A549 treated with ZK216348 at 1 μM for 4 hours (cell line): ENCODE results near the gene HARBI1. TPM values are rescaled to one million over a fixed set of nuclear protein-coding genes. Genes with fewer than 3 reads are reported as not detected.

Experiments used
- total RNA-seq: library from RNA; stranded (reverse); fragments of 200-300 nt; extraction: Qiagen RNA extraction; gene quantifications from 5 replicates; pipeline ENCODE4 v1.2.3, GENCODE V29; 2022; ENCODE audit warnings: low read depth

HARBI1 gene
- total RNA-seq, result 5.0 to 5.9 TPM (median 5.5 TPM) in 5 replicates

GRCh38 chr11:46617134-46617971 lies at the start of gene HARBI1, which contains the start of gene ATG13:
Gene HARBI1, minus strand, starts transcription at chr11:46617227. Its CDS starts 990 bp downstream, at chr11:46616237.
Gene ATG13, plus strand, starts transcription at chr11:46617553. Its CDS starts 26,739 bp downstream, at chr11:46644292.

DNA sequence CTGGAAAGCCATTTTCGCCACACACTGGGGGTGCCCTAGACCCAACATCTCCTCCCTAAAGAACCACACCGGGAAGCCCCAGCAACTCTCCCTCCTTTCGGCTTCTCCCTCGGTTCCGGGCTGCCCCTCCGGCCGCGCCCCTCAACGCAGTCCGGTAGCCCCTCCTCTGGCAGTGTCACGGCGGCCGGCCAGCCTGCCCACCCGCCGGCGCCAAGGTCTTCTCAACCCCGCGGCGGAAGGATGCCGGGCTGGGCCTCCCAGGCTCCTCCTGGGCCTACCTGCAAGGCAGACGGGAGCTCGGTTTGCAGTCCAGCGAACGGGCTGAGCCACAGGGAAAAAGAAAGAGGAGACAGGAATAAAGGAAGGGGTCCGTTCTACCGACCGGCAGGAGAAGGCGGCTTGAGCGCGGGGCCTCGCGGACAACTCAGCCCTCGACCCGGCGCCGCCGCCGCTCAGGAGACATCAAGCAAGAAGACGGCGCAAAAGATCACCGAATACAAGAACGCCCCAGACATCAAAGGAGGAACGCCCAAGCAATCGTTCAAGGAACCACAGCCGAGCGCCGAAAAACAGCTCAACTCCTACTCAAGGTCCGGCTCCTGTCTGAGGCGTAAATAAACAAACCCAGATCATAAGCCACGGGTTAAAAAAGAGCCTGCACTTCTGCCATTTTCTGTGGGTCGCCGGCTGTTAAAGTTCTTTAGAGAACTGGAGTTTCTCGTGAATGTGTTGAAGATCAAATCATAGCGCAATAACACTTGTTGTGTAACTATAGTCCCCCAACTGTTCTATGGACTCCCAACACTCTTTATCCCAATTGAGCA lies 23.3 kb downstream of the HARBI1 start, which contains the start of gene AMBRA1:
AMBRA1 (minus strand) TSS at position 474 of the 824 bp plus-strand sequence. CDS start 45,643 bp downstream, outside the sequence.

Other genes with a start within 250 kb of the HARBI1 start
- gene MDK, start 235.6 kb downstream of the HARBI1 start, total RNA-seq, result 14.8 to 20.3 TPM (median 18.2 TPM) in 5 replicates
- 0.33 to 1.3 TPM (median 0.48 TPM) in 5 replicates for gene CHRM4, start 225.5 kb downstream of the HARBI1 start, total RNA-seq
- 10.5 to 21.1 TPM (median 14.5 TPM) in 5 replicates for gene AMBRA1, start 23.2 kb downstream of the HARBI1 start, total RNA-seq
- 38.3 to 59.5 TPM (median 55.5 TPM) in 5 replicates for gene ATG13, start 326 bp upstream of the HARBI1 start, total RNA-seq
- gene ARHGAP1, start 83.4 kb upstream of the HARBI1 start, total RNA-seq, result 43.6 to 62.6 TPM (median 55.2 TPM) in 5 replicates
- 16.2 to 18.3 TPM (median 16.9 TPM) in 5 replicates for gene ZNF408, start 83.8 kb upstream of the HARBI1 start, total RNA-seq
- gene F2, start 102.0 kb upstream of the HARBI1 start, total RNA-seq, result 2.0 to 3.0 TPM (median 2.4 TPM) in 5 replicates
- 65.8 to 80.7 TPM (median 72.9 TPM) in 5 replicates for gene CKAP5, start 229.1 kb upstream of the HARBI1 start, total RNA-seq